ENCODE measurements around the gene ZDHHC23.

ZDHHC23 gene, protein sequence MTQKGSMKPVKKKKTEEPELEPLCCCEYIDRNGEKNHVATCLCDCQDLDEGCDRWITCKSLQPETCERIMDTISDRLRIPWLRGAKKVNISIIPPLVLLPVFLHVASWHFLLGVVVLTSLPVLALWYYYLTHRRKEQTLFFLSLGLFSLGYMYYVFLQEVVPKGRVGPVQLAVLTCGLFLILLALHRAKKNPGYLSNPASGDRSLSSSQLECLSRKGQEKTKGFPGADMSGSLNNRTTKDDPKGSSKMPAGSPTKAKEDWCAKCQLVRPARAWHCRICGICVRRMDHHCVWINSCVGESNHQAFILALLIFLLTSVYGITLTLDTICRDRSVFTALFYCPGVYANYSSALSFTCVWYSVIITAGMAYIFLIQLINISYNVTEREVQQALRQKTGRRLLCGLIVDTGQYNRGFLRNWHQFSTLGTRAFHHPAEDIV

GRCh38 chr3:113947372-113948014, at the start of gene ZDHHC23:
Gene ZDHHC23 (plus strand): TSS chr3:113948013. CDS start chr3:113948803, 790 bp downstream.
- no peak within 1 kb of the TSS for H3K27ac Mint-ChIP-seq
- intact Hi-C loops (cut with micrococcal nuclease) = loop anchor here (2.0 kb wide), 1 partner anchor 109 kb away; the partner anchor contains the start of genes CCDC191 and QTRT2
- peaks cover 27% of the 10 kb centered on the region for H3K27me3 Mint-ChIP-seq

DNA sequence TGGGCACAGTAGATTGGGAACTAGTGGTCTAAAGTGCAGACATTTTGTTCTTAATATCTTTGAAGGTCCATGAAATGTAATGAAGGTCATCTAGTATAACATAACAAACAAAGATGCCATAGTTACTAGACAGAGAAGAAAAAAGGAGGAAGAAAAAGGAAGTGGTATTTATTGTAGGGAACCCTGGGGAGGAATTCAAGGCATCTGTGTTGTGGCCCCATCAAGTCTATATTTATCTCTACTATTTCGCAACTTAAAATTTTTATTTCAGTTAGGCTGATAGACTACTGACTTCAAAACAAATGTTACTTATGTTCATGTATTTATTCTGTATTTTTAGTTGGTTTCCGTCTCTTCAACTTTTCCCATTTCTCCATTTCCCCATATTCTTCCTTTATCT, 48.9 kb upstream of the ZDHHC23 start:
- Mint-ChIP-seq H3K27ac (no peak overlapping the region), H3K27me3 (no peaks in the 10 kb centered on the region), H3K9me3 (no peaks in the 10 kb centered on the region), H3K36me3 (ENCODE audit: low read depth) (no peaks in the 10 kb centered on the region), H3K4me3 (no peak overlapping the region), H3K4me1 (ENCODE audit: low read depth) (peaks cover 8% of the 10 kb centered on the region)
- intact Hi-C loops (cut with micrococcal nuclease) = no loop called here

More at GRCh38 chr3:113947372-113948014, at the start of gene ZDHHC23:
- Mint-ChIP-seq H3K9me3 (no peaks in the 10 kb centered on the region), H3K36me3 (ENCODE audit: low read depth) (peaks cover 6% of the 10 kb centered on the region), H3K4me1 (ENCODE audit: low read depth) (no peaks in the 10 kb centered on the region), H3K4me3 (peak within 1 kb of the TSS; percentile 84)

DNA sequence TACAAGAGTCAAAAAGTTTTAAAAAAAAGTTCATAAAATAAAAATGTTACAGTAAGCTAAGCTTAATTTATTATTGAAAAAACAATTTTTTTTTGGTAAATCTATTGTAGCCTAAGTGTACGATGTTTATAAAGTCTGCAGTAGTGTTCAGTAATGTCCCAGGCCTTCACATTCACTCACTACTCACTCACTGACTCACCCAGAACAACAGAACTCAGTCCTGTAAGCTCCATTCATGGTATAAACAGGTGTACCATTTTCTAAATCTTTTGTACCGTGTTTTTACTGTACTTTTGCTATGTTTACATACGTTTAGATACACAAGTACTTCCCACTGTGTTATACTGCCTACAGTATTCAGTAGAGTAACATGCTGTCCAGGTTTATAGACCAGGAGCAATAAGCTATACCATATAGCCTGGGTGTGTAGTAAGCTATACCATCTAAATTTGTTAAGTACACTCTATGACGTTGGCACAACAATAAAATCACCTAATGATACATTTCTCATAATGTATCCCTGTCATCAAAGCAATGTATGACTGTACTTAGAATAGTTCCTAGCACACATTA, 41.2 kb upstream of the ZDHHC23 start:
- intact Hi-C loops (cut with micrococcal nuclease) = no loop called here
- H3K4me1 Mint-ChIP-seq (ENCODE audit: low read depth) = no peaks in the 10 kb centered on the region
- H3K4me3 Mint-ChIP-seq = no peak overlapping the region
- H3K36me3 Mint-ChIP-seq (ENCODE audit: low read depth) = no peaks in the 10 kb centered on the region
- H3K27me3 Mint-ChIP-seq = no peaks in the 10 kb centered on the region
- no peak overlapping the region for H3K27ac Mint-ChIP-seq
- no peaks in the 10 kb centered on the region for H3K9me3 Mint-ChIP-seq

GRCh38 chr3:113908133-113908532, 39.7 kb upstream of the ZDHHC23 start:
- no peaks in the 10 kb centered on the region for H3K4me1 Mint-ChIP-seq (ENCODE audit: low read depth)
- H3K36me3 Mint-ChIP-seq (ENCODE audit: low read depth) = no peaks in the 10 kb centered on the region
- H3K27ac Mint-ChIP-seq = no peak overlapping the region
- intact Hi-C loops (cut with micrococcal nuclease) = no loop called here
- no peak overlapping the region for H3K4me3 Mint-ChIP-seq
- H3K9me3 Mint-ChIP-seq = no peaks in the 10 kb centered on the region
- H3K27me3 Mint-ChIP-seq = no peaks in the 10 kb centered on the region

- Mint-ChIP-seq H3K4me1 (ENCODE audit: low read depth) (no peaks in the 10 kb centered on the region), H3K27ac (no peak overlapping the region), H3K4me3 (no peak overlapping the region), H3K9me3 (no peaks in the 10 kb centered on the region), H3K36me3 (ENCODE audit: low read depth) (no peaks in the 10 kb centered on the region), H3K27me3 (no peaks in the 10 kb centered on the region)
- intact Hi-C loops (cut with micrococcal nuclease) = no loop called here
Measured at GRCh38 chr3:113910966-113911365, 36.8 kb upstream of the ZDHHC23 start.

DNA sequence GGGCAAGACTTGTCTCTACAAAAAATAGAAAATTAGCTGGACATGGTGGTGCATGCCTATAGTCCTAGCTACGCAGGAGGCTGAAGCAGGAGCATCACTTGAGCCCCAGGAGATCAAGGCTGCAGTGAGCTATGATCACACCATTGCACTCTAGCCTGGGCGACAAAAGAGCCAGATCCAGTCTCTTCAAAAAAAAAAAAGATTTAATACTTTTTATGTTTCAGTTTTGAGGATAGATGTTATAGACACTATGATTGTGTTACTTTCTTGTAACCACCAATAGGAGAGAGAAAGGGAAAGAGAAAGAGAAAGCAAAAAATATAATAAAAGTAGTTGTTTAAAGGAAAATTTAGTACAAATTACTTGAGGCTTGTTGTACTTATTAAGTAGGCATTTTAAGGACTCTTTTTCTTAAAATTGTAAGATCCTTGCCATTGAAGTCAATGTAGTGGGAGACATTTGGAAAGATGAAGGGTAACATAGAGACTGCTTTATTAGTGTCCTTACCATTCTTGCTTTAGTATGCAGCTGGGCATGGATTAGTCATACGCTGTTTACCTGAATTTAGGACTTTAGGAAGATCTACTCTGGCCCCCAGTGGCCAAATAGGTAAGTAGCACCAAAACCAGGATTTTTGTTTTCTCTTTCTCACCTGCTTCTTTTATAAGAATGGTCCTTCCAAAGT, 35.1 kb upstream of the ZDHHC23 start:
- Mint-ChIP-seq H3K27ac (no peak overlapping the region), H3K36me3 (ENCODE audit: low read depth) (no peaks in the 10 kb centered on the region), H3K4me3 (no peak overlapping the region), H3K9me3 (no peaks in the 10 kb centered on the region), H3K27me3 (no peaks in the 10 kb centered on the region), H3K4me1 (ENCODE audit: low read depth) (no peaks in the 10 kb centered on the region)
- intact Hi-C loops (cut with micrococcal nuclease) = no loop called here

DNA sequence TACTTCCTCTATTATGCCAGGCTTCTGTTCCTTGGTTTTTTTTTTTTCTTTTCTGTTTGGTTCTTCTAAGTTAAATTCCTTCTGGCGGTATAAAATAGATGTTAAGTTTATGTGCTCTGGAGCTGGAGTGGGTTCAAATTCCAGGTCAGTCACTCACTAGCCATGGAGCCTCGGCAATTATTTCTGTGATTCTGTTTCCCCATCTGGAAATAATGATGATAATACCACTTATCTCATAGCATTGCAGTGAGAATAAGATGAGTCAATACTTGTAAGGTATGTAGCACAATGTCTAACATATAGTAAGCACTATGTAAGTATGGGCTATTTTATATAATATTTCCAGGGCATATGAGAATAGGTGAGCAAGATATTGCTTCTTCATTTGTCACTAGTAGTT, 33.2 kb upstream of the ZDHHC23 start:
- H3K9me3 Mint-ChIP-seq = no peaks in the 10 kb centered on the region
- no peak overlapping the region for H3K4me3 Mint-ChIP-seq
- no peak overlapping the region for H3K27ac Mint-ChIP-seq
- intact Hi-C loops (cut with micrococcal nuclease) = no loop called here
- H3K4me1 Mint-ChIP-seq (ENCODE audit: low read depth) = no peaks in the 10 kb centered on the region
- H3K27me3 Mint-ChIP-seq = no peaks in the 10 kb centered on the region
- H3K36me3 Mint-ChIP-seq (ENCODE audit: low read depth) = no peaks in the 10 kb centered on the region

GRCh38 chr3:113927556-113927955, 20.3 kb upstream of the ZDHHC23 start:
- Mint-ChIP-seq H3K4me3 (no peak overlapping the region), H3K4me1 (ENCODE audit: low read depth) (no peaks in the 10 kb centered on the region), H3K27ac (no peak overlapping the region), H3K9me3 (peaks cover 34% of the 10 kb centered on the region), H3K36me3 (ENCODE audit: low read depth) (no peaks in the 10 kb centered on the region), H3K27me3 (no peaks in the 10 kb centered on the region)
- intact Hi-C loops (cut with micrococcal nuclease) = no loop called here

GRCh38 chr3:113946831-113947230, 982 bp upstream of the ZDHHC23 start:
- Mint-ChIP-seq H3K4me1 (ENCODE audit: low read depth) (no peaks in the 10 kb centered on the region), H3K27me3 (peaks cover 27% of the 10 kb centered on the region), H3K4me3 (peak overlapping the region; percentile 74), H3K9me3 (no peaks in the 10 kb centered on the region), H3K36me3 (ENCODE audit: low read depth) (peaks cover 6% of the 10 kb centered on the region), H3K27ac (no peak overlapping the region)
- intact Hi-C loops (cut with micrococcal nuclease) = loop anchor here (2.0 kb wide), 1 partner anchor 110 kb away; the partner anchor contains the start of genes CCDC191 and QTRT2

- Mint-ChIP-seq H3K9me3 (no peaks in the 10 kb centered on the region), H3K27me3 (peaks cover 27% of the 10 kb centered on the region), H3K27ac (no peak overlapping the region), H3K36me3 (ENCODE audit: low read depth) (peaks cover 6% of the 10 kb centered on the region), H3K4me1 (ENCODE audit: low read depth) (no peaks in the 10 kb centered on the region), H3K4me3 (peak overlapping the region; percentile 84)
- intact Hi-C loops (cut with micrococcal nuclease) = no loop called here
Measured at GRCh38 chr3:113948015-113948917, 453 bp downstream of the ZDHHC23 start.

DNA sequence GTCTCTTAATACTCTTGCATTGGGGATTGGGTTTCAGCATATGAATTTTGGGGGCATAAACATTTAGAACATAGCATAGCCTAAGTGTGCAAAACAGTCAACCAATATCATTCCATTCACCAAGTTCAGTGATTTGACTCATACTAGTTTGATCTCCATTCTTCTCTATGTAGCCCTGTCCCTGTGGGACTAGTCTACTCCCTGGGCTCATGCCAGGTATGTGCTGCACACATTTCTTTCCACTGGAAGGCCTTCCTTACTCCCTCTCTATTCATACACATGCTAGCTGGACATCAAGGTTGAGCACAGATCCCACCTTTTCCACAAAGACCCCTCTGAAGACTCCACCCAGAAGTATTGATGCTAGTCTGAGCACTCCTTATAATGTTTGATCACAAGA, 5.1 kb downstream of the ZDHHC23 start:
- H3K27ac Mint-ChIP-seq = no peak overlapping the region

GRCh38 chr3:113953677-113954076, 5.9 kb downstream of the ZDHHC23 start:
- Mint-ChIP-seq H3K36me3 (ENCODE audit: low read depth) (no peaks in the 10 kb centered on the region), H3K9me3 (no peaks in the 10 kb centered on the region), H3K4me1 (ENCODE audit: low read depth) (peaks cover 12% of the 10 kb centered on the region), H3K27ac (no peak overlapping the region), H3K27me3 (peaks cover 13% of the 10 kb centered on the region), H3K4me3 (no peak overlapping the region)
- intact Hi-C loops (cut with micrococcal nuclease) = no loop called here

More for the DNA sequence above, 5.1 kb downstream of the ZDHHC23 start:
- Mint-ChIP-seq H3K27me3 (peaks cover 21% of the 10 kb centered on the region), H3K4me3 (no peak overlapping the region), H3K4me1 (ENCODE audit: low read depth) (peaks cover 12% of the 10 kb centered on the region), H3K9me3 (no peaks in the 10 kb centered on the region), H3K36me3 (ENCODE audit: low read depth) (peaks cover 4% of the 10 kb centered on the region)
- intact Hi-C loops (cut with micrococcal nuclease) = no loop called here

GRCh38 chr3:113954091-113954685, 6.4 kb downstream of the ZDHHC23 start:
- intact Hi-C loops (cut with micrococcal nuclease) = no loop called here

More at GRCh38 chr3:113954091-113954685, 6.4 kb downstream of the ZDHHC23 start:
- no peak overlapping the region for H3K27ac Mint-ChIP-seq
- H3K4me1 Mint-ChIP-seq (ENCODE audit: low read depth) = peaks cover 12% of the 10 kb centered on the region
- H3K27me3 Mint-ChIP-seq = peaks cover 8% of the 10 kb centered on the region
- no peaks in the 10 kb centered on the region for H3K36me3 Mint-ChIP-seq (ENCODE audit: low read depth)
- no peaks in the 10 kb centered on the region for H3K9me3 Mint-ChIP-seq
- no peak overlapping the region for H3K4me3 Mint-ChIP-seq

Measured in dendritic cell treated with granulocyte-macrophage colony-stimulating factor and Interleukin-4, amounts not matched to agents 40 ng/mL and 50 ng/mL, for 4 days (primary cell).